Calu3 (cell line): ENCODE measurements around the gene LYSMD4. TPM values are rescaled to one million over a fixed set of nuclear protein-coding genes. Genes with fewer than 3 reads are reported as not detected.

Experiments
- BruUV-seq: library from RNA; stranded (reverse); fragments of 400-500 nt; replicated peaks from 2 replicates; lab custom pipeline; 2021; lab: Mats Ljungman, UMichigan
- CTCF ChIA-PET: fragments of 300-600 bp; sonication (Branson Sonifier 250); formaldehyde crosslinking; loops from one replicate; lab custom pipeline; 2022; ENCODE audit warnings: antibody characterized with exemption; lab: Charles Lee
- DNase-seq: peaks from one replicate; pipeline ENCODE4 v3.0.0; 2022
- H3K27ac Mint-ChIP-seq: one replicate; pipeline ENCODE4 v1.8.0; 2022; ENCODE audit warnings: mixed read lengths; ENCODE audit not compliant: unreplicated experiment
- H3K27me3 Mint-ChIP-seq: one replicate; pipeline ENCODE4 v1.8.0; 2022; ENCODE audit warnings: mixed read lengths; ENCODE audit not compliant: unreplicated experiment
- H3K36me3 Mint-ChIP-seq: one replicate; pipeline ENCODE4 v1.8.0; 2022; ENCODE audit warnings: mild to moderate bottlenecking, moderate library complexity, mixed read lengths; ENCODE audit not compliant: insufficient read depth, unreplicated experiment
- H3K4me1 Mint-ChIP-seq: one replicate; pipeline ENCODE4 v1.8.0; 2022; ENCODE audit warnings: mild to moderate bottlenecking, low read depth, mixed read lengths; ENCODE audit not compliant: unreplicated experiment
- H3K4me3 Mint-ChIP-seq: one replicate; pipeline ENCODE4 v1.8.0; 2022; ENCODE audit warnings: mild to moderate bottlenecking, low read depth, moderate library complexity, mixed read lengths; ENCODE audit not compliant: unreplicated experiment
- H3K9me3 Mint-ChIP-seq: one replicate; pipeline ENCODE4 v1.8.0; 2022; ENCODE audit warnings: low read depth, mixed read lengths; ENCODE audit not compliant: unreplicated experiment
- intact Hi-C: fragments of 100-400 bp; cut with micrococcal nuclease; formaldehyde crosslinking; loops from one replicate; pipeline ENCODE4 v1.10.0; 2022; ENCODE audit not compliant: unreplicated experiment
- total RNA-seq: library from RNA; stranded (reverse); gene quantifications from 2 replicates; pipeline ENCODE4 v1.2.3, GENCODE V29; 2022
- TF ChIP-seq, protein P1 (sequence below): fragments of 200-600 bp; IDR thresholded peaks from one replicate; pipeline ENCODE4 v1.8.0; 2022; ENCODE audit warnings: antibody characterized with exemption; ENCODE audit not compliant: unreplicated experiment

LYSMD4 gene
- total RNA-seq, 1 experiment from 2014 or later: 6.6 TPM

DNA sequence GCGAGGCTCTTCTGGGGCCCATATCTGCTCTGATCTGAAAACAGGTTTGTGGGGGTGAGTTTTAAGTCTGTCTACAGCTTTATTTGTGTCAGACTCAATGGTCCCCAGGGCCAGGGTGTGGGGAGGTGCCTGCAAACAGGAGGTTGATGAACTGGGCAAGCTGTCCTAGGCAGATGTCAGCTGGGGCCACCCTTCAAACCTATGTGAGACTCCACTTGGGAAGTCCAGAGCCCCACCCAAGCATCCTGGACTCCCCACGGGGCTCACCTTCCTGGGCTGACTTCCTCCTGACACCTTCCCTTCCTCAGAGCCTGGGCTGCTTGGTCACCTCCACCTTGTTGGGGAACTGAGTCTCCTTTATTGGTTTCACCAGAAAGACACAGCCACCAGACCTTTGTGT, 8.6 kb upstream of the LYSMD4 start:
- H3K36me3 Mint-ChIP-seq: no peaks in the 10 kb centered on the region
- CTCF ChIA-PET: no interaction called here
- intact Hi-C loops: no loop called here
- H3K4me1 Mint-ChIP-seq: no peaks in the 10 kb centered on the region
- no peak overlapping the region for H3K27ac Mint-ChIP-seq
- H3K27me3 Mint-ChIP-seq: peaks cover 16% of the 10 kb centered on the region
- no TSS peak for BruUV-seq
- H3K4me3 Mint-ChIP-seq: no peak overlapping the region
- H3K9me3 Mint-ChIP-seq: no peaks in the 10 kb centered on the region
- DNase-seq: no peak
- TF ChIP-seq, protein P1, sequence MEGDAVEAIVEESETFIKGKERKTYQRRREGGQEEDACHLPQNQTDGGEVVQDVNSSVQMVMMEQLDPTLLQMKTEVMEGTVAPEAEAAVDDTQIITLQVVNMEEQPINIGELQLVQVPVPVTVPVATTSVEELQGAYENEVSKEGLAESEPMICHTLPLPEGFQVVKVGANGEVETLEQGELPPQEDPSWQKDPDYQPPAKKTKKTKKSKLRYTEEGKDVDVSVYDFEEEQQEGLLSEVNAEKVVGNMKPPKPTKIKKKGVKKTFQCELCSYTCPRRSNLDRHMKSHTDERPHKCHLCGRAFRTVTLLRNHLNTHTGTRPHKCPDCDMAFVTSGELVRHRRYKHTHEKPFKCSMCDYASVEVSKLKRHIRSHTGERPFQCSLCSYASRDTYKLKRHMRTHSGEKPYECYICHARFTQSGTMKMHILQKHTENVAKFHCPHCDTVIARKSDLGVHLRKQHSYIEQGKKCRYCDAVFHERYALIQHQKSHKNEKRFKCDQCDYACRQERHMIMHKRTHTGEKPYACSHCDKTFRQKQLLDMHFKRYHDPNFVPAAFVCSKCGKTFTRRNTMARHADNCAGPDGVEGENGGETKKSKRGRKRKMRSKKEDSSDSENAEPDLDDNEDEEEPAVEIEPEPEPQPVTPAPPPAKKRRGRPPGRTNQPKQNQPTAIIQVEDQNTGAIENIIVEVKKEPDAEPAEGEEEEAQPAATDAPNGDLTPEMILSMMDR: no peak

DNA sequence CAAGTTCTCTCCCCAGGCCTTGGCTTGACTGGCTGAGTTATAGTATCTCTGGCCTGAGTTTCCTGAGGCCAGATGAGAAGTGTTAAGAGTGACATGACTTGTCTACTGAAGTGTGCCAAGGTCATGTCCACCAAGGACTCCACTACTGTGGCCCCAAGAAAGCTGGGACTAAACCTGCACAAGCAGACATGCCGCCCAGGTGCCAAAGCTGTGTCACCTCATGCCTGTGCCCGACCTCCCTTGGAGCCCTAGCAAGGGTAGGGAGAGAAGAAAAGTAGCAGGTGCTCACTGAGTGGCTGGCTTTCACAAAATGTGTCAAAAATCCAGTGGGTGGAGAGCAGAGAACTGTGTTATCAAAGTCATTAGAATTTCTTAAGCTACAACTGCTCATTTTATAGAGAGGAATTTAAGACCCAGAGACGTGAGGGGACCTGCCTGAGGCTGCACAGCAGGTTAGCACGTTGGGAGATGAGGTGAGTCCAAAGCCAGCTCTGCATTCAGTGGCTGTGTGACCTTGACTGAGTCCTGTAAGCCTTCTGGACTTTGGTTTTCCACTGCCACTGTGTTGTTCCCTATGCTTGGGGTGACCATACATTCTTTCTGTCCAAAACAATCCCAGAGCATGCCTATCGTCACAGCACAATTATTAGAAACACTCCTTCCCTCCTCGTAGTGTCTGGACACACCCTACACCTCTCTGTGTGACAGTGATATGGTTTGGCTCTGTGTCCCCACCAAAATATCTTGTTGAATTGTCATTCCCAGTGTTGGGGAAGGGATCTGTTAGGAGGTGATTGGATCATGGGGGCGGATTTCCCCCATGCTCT, 5.0 kb upstream of the LYSMD4 start:
- Mint-ChIP-seq H3K27me3 (no peaks in the 10 kb centered on the region), H3K4me1 (no peaks in the 10 kb centered on the region), H3K27ac (no peak overlapping the region), H3K9me3 (no peaks in the 10 kb centered on the region), H3K36me3 (peaks cover 4% of the 10 kb centered on the region), H3K4me3 (no peak overlapping the region)
- intact Hi-C loops: no loop called here
- TF ChIP-seq, protein P1: no peak
- BruUV-seq: no TSS peak
- DNase-seq: no peak
- CTCF ChIA-PET: interaction anchor here (0.5 to 1.2 kb wide), 3 partner anchors 16 to 1077 kb away, joined by 3 read pairs; no protein-coding TSS in a partner anchor

DNA sequence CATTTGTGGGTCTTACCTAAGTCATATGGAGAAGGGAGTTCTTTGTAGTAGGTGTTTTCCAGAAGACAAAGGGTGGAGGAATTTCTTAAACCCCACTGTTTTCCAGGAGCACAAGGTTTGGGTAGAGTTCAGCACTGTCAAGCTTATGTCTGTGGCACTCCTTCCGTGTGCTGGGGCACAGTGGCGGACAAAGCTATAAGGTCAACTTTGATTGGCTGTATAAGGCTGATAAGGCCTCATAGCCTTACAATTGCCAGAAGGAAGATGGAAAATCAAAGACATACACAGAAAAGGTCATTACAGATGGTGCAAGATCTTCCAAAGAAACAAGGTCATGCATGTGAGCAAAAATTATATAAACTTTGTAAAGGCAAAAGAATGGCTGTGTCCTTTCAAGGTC, 3.5 kb upstream of the LYSMD4 start:
- Mint-ChIP-seq H3K4me1 (peaks cover 7% of the 10 kb centered on the region), H3K36me3 (peaks cover 15% of the 10 kb centered on the region), H3K27me3 (no peaks in the 10 kb centered on the region), H3K27ac (no peak overlapping the region), H3K4me3 (no peak overlapping the region), H3K9me3 (no peaks in the 10 kb centered on the region)
- CTCF ChIA-PET: no interaction called here
- BruUV-seq: no TSS peak
- TF ChIP-seq, protein P1: no peak
- no peak for DNase-seq
- intact Hi-C loops: no loop called here

DNA sequence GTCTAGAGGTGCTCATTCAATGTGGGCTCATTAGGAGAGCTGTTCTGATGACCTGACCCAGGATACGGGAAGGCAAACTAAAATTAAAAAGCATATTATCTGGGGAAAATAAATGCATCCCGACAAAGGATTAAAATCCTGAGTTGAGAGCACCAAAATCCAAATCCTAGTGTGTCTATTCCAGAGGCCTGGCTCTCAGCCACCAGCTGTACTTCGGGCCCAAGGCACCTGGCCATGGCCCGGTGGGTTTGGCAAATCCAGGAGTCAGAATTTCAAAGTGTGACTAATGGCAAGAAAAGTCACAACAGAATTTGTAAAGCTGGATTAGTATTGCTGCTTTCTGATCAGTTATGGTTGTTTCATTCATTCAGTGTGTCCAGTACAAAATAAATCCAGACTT, 2.6 kb upstream of the LYSMD4 start:
- Mint-ChIP-seq H3K36me3 (peaks cover 15% of the 10 kb centered on the region), H3K9me3 (no peaks in the 10 kb centered on the region), H3K4me1 (peaks cover 7% of the 10 kb centered on the region), H3K27me3 (no peaks in the 10 kb centered on the region), H3K4me3 (no peak overlapping the region), H3K27ac (no peak overlapping the region)
- CTCF ChIA-PET: no interaction called here
- TF ChIP-seq, protein P1: no peak
- DNase-seq: no peak
- BruUV-seq: no TSS peak
- intact Hi-C loops: no loop called here
